Spleen (tissue), 11 donors: ENCODE data around the gene XBP1. TPM values are rescaled to one million over a fixed set of nuclear protein-coding genes. Genes with fewer than 3 reads are reported as not detected.

Experiments used
- DNase-seq: peaks from one replicate; pipeline ENCODE4 v3.0.0-alpha.2; 2020
- H3K27ac ChIP-seq, 8 donors: fragments of 200-600 bp; sonication (generic) in 7 of 8; 1 replicate in 4 of 8; 2 replicates in 4 of 8; pipeline versions ENCODE4 v1.5.0 to v1.8.0; 2016 to 2021; ENCODE audit warnings: inconsistent platforms in 4 of 8, mild to moderate bottlenecking in 4 of 8, moderate library complexity in 1 of 8
- H3K27me3 ChIP-seq, 7 donors: fragments of 200-600 bp; sonication (generic) in 6 of 7; replicated peaks in 1 of 7; 1 replicate in 4 of 7; 2 replicates in 3 of 7; pipeline versions ENCODE4 v1.5.0 to v1.8.0; 2016 to 2021; ENCODE audit warnings: inconsistent platforms in 3 of 7, mild to moderate bottlenecking in 1 of 7
- H3K36me3 ChIP-seq, 6 donors: fragments of 200-600 bp; sonication (generic) in 5 of 6; 1 replicate in 4 of 6; 2 replicates in 2 of 6; pipeline versions ENCODE4 v1.5.0 to v1.8.0; 2016 to 2021; ENCODE audit warnings: inconsistent platforms in 2 of 6
- H3K4me1 ChIP-seq, 6 donors: fragments of 200-600 bp; sonication (generic) in 5 of 6; 1 replicate in 3 of 6; 2 replicates in 3 of 6; pipeline versions ENCODE4 v1.5.0 to v1.8.0; 2016 to 2021; ENCODE audit warnings: inconsistent platforms in 3 of 6
- H3K4me3 ChIP-seq, 8 donors: fragments of 200-600 bp; sonication (generic) in 7 of 8; 1 replicate in 4 of 8; 2 replicates in 4 of 8; pipeline versions ENCODE4 v1.5.0 to v1.8.0; 2016 to 2021; ENCODE audit warnings: inconsistent platforms in 4 of 8, mild to moderate bottlenecking in 4 of 8, moderate library complexity in 2 of 8
- H3K9me3 ChIP-seq, 8 donors: fragments of 200-600 bp; sonication (generic) in 7 of 8; 1 replicate in 4 of 8; 2 replicates in 4 of 8; pipeline versions ENCODE4 v1.5.0 to v1.8.0; 2016 to 2021; ENCODE audit warnings: inconsistent platforms in 4 of 8
- CTCF ChIP-seq, 11 experiments: fragments of 200-600 bp in 7 of 11; fragments of 450-650 bp in 4 of 11; sonication (generic) in 4 of 11; IDR thresholded peaks in 8 of 11; conservative IDR thresholded peaks in 3 of 11; 1 replicate in 7 of 11; 2 replicates in 4 of 11; pipeline versions ENCODE4 v1.4.0 to v1.8.0; 2016 to 2021; ENCODE audit warnings: antibody characterized with exemption in 11 of 11, inconsistent platforms in 4 of 11, mild to moderate bottlenecking in 1 of 11
- POLR2A ChIP-seq, 3 donors: fragments of 450-650 bp; IDR thresholded peaks; one replicate each; pipeline ENCODE4 v1.5.1; 2017; ENCODE audit warnings: antibody characterized with exemption in 3 of 3, mild to moderate bottlenecking in 1 of 3
- POLR2AphosphoS5 ChIP-seq, 3 donors: sonication (generic); formaldehyde crosslinking; IDR thresholded peaks; one replicate each; pipeline ENCODE4 v1.5.1; 2017; ENCODE audit warnings: antibody characterized with exemption in 3 of 3
- WGBS, 5 donors: extraction: QIAGEN DNeasy Blood & Tissue Kit in 3 of 5; methylation state at CpG; one replicate each; pipeline versions ENCODE4 v1.1.5 to v1.1.7; 2013 to 2018; 5-methylcytosine and 5-hydroxymethylcytosine counted together
- intact Hi-C: fragments of 100-400 bp; cut with DNase I; formaldehyde crosslinking; loops from one replicate; pipeline ENCODE4 v1.15.0; 2023; ENCODE audit warnings: low total_unique reads
- polyA plus RNA-seq, 3 donors: library from polyadenylated mRNA; stranded (reverse); fragments of 200-250 nt; gene quantifications; one replicate each; pipeline ENCODE4 v1.2.1, GENCODE V29; 2013
- total RNA-seq, 7 donors: library from RNA; depleted of rRNA in 3 of 7; stranded (reverse); fragments of >200 nt in 3 of 7; fragmentation: NEBNext Ultra II Directional in 4 of 7; extraction: Animal tissue kit (Norgen Biotek cat#: 25700) in 4 of 7; gene quantifications; one replicate each; pipeline versions ENCODE4 v1.1.0 to v1.2.1, GENCODE V29; 2016 to 2021
- donor health status: healthy with polysubstance abuse.
- donor health status: DM: no; HTN: no; CAD: no; lungs with moderate emphysema.
- donor health status: DM: no; HTN: no; CAD: no.
- donor health status: Bipolar disorder and iron deficiency.
- donor health status: healthy.
- donor health status: DM: no; HTN: no; CAD: no.
- donor health status: DM: yes; HTN: yes; CAD: no.

The XBP1 gene
- total and polyA plus RNA-seq, 10 donors, result 26.8 to 703 (median 219) TPM

- H3K4me3 ChIP-seq, result peak overlapping the region in 4 of 8 donors; percentile 76 to 97 (median 80)
- TF ChIP-seq POLR2A (IDR thresholded peaks at IDR 0.05) (no peak), CTCF (IDR thresholded peaks at IDR 0.05 in 8 of 11, conservative IDR thresholded peaks at IDR 0.05 in 3 of 11) (no peak), POLR2AphosphoS5 (IDR thresholded peaks at IDR 0.05) (no peak)
Observed at GRCh38 chr22:28802595-28803123, 2.3 kb upstream of the XBP1 start.

GRCh38 chr22:28801845-28802594 is 1.7 kb upstream of the XBP1 start:
- TF ChIP-seq POLR2A (IDR thresholded peaks at IDR 0.05) (no peak), POLR2AphosphoS5 (IDR thresholded peaks at IDR 0.05) (no peak), CTCF (IDR thresholded peaks at IDR 0.05 in 8 of 11, conservative IDR thresholded peaks at IDR 0.05 in 3 of 11) (no peak)

More at GRCh38 chr22:28802595-28803123, 2.3 kb upstream of the XBP1 start:
- H3K36me3 ChIP-seq, result peaks cover 0 to 13% (median under 1%) of the 10 kb centered on the region in 6 donors
- peak overlapping the region; percentile 3 to 100 (median 99) for H3K27ac ChIP-seq
- 31 to 58% (median 45%) methylated on average over 7 of the region's 7 CpGs for WGBS, 5 donors
- intact Hi-C loops, result no loop called here
- peaks cover 28 to 58% (median 43%) of the 10 kb centered on the region in 6 donors for H3K4me1 ChIP-seq
- no peaks in the 10 kb centered on the region for H3K27me3 ChIP-seq
- DNase-seq, result no peak
- H3K9me3 ChIP-seq, result no peaks in the 10 kb centered on the region

GRCh38 chr22:28799606-28800307 is 612 bp downstream of the XBP1 start:
- H3K36me3 ChIP-seq, result peaks cover 0 to 42% (median 26%) of the 10 kb centered on the region in 6 donors
- H3K27me3 ChIP-seq, result no peaks in the 10 kb centered on the region
- DNase-seq, result peak; percentile 92
- peak overlapping the region; percentile 98 to 100 (median 99) for H3K27ac ChIP-seq
- intact Hi-C loops, result no loop called here
- H3K9me3 ChIP-seq, result no peaks in the 10 kb centered on the region
- peaks cover 48 to 84% (median 72%) of the 10 kb centered on the region in 6 donors for H3K4me1 ChIP-seq
- peak overlapping the region; percentile 54 to 97 (median 84) for H3K4me3 ChIP-seq
- no peak for TF ChIP-seq POLR2A (IDR thresholded peaks at IDR 0.05)
- TF ChIP-seq CTCF (IDR thresholded peaks at IDR 0.05 in 8 of 11, conservative IDR thresholded peaks at IDR 0.05 in 3 of 11), result no peak
- TF ChIP-seq POLR2AphosphoS5 (IDR thresholded peaks at IDR 0.05), result peak in 1 of 3 donors; percentile 29
- WGBS, 5 donors, result 0 to 2% (median 1%) methylated on average over 25 to 31 of the region's 31 CpGs

More at GRCh38 chr22:28801845-28802594, 1.7 kb upstream of the XBP1 start:
- peak overlapping the region in 7 of 8 donors; percentile 54 to 97 (median 84) for H3K4me3 ChIP-seq
- no peaks in the 10 kb centered on the region for H3K27me3 ChIP-seq
- peaks cover 34 to 64% (median 50%) of the 10 kb centered on the region in 6 donors for H3K4me1 ChIP-seq
- H3K9me3 ChIP-seq, result no peaks in the 10 kb centered on the region
- WGBS, 5 donors, result 13 to 29% (median 19%) methylated on average over 14 of the region's 14 CpGs
- intact Hi-C loops, result no loop called here
- no peak for DNase-seq
- peaks cover 0 to 20% (median 6%) of the 10 kb centered on the region in 6 donors for H3K36me3 ChIP-seq
- H3K27ac ChIP-seq, result peak overlapping the region; percentile 3 to 100 (median 99)
